ENCODE measurements around the gene KDM2B. TPM values are rescaled to one million over a fixed set of nuclear protein-coding genes. Genes with fewer than 3 reads are reported as not detected.

KDM2B gene
- total and polyA plus RNA-seq, 2 of the 8 experiments (the other 6 are each of a cell fraction or from before 2014, with no cell fraction given), result 111 to 162 TPM

GRCh38 chr12:121550974-121551634 lies 29.7 kb downstream of the KDM2B start:
- ChIA-PET CTCF (ENCODE audit: partially characterized antibody) (interaction anchor here (0.9 to 5.7 kb wide), 16 partner anchors 10 to 129 kb away, joined by 3 to 57 read pairs (median 7); partner anchors contain the start of genes MORN3 and ORAI1), POLR2A (ENCODE audit: partially characterized antibody) (interaction anchor here (40.9 kb wide), 1 partner anchor 20 kb away, joined by 793 read pairs; the partner anchor contains the start of gene KDM2B)
- Histone ChIP-seq H2AK5ac (ENCODE audit: low read depth, low read length) (no peak overlapping the region), H2BK120ac (replicated peaks; ENCODE audit: low read depth, low read length) (no peak overlapping the region), H3K14ac (ENCODE audit: insufficient read length) (no peak overlapping the region), H4K5ac (ENCODE audit: insufficient read length, low read depth, low read length) (no peak overlapping the region), H3K79me1 (ENCODE audit: low read depth, low read length) (peaks cover 3% of the 10 kb centered on the region; the same call in 1 of the 2 replicates), H2BK15ac (ENCODE audit: low read length) (no peak overlapping the region), H3K23me2 (ENCODE audit: low read depth, low read length) (no peaks in the 10 kb centered on the region), H3K4me1 (replicated peaks in 1 of 4; ENCODE audit: control insufficient read depth in 3 of 4, insufficient read depth in 4 of 4, low read length in 3 of 4) (peaks cover 0 to 3% (median 0%) of the 10 kb centered on the region in 4 experiments; a peak in 1 of 7 replicates), H3K27me3 (replicated peaks in 1 of 4; ENCODE audit: control insufficient read depth in 3 of 4, extremely low read depth in 1 of 4, insufficient read depth in 3 of 4, low read length in 3 of 4) (no peaks in the 10 kb centered on the region), H3K4me3 (ENCODE audit: extremely low read depth in 1 of 4, insufficient read depth in 2 of 4, low read depth in 3 of 4, low read length in 4 of 4) (no peak overlapping the region), H3K4ac (replicated peaks; ENCODE audit: insufficient read length, low read depth, low read length) (no peak overlapping the region), H3K36me3 (ENCODE audit: control insufficient read depth in 2 of 4, insufficient read depth in 4 of 4, low read length in 3 of 4) (peaks cover 22 to 49% (median 35%) of the 10 kb centered on the region in 4 experiments), H2BK5ac (ENCODE audit: low read depth, low read length) (no peak overlapping the region), H4K8ac (ENCODE audit: extremely low read depth, insufficient read depth, low read length) (no peak overlapping the region), H4K91ac (replicated peaks; ENCODE audit: insufficient read length, low read length) (no peak overlapping the region), H3K18ac (ENCODE audit: extremely low read depth, low read length) (no peak overlapping the region), H3K27ac (ENCODE audit: low read depth, low read length) (no peak overlapping the region), H3K79me2 (ENCODE audit: control insufficient read depth in 1 of 2, insufficient read depth in 2 of 2, low read length in 2 of 2) (peaks cover 0 to 20% of the 10 kb centered on the region in 2 experiments; a peak in 2 of 4 replicates), H3K56ac (replicated peaks; ENCODE audit: insufficient read length, low read depth, low read length) (no peak overlapping the region), H4K20me1 (replicated peaks in 1 of 2; ENCODE audit: control insufficient read depth in 1 of 2, insufficient read depth in 2 of 2, low read length in 2 of 2) (peaks cover 2 to 9% of the 10 kb centered on the region in 2 experiments), H3K23ac (ENCODE audit: insufficient read length) (no peak overlapping the region), H2AFZ (ENCODE audit: low read length) (no peak overlapping the region), H2BK20ac (ENCODE audit: low read length) (no peak overlapping the region), H3K4me2 (ENCODE audit: insufficient read depth in 1 of 2, low read depth in 2 of 2, low read length in 2 of 2) (no peak overlapping the region), H3K9ac (replicated peaks in 1 of 4; ENCODE audit: extremely low read depth in 1 of 4, low read depth in 3 of 4, low read length in 3 of 4) (no peak overlapping the region), H2BK12ac (ENCODE audit: low read depth, low read length) (no peak overlapping the region), H3K9me3 (ENCODE audit: insufficient read depth in 2 of 2, low read depth in 1 of 2, low read length in 1 of 2) (no peaks in the 10 kb centered on the region; a peak in 1 of 4 replicates)
- 98% methylated on average over 13 of the region's 13 CpGs; no CpG with 5 or more reads in 1 of the 2 experiments for WGBS, 2 experiments (ENCODE audit: extremely low coverage in 1 of 2, insufficient coverage in 1 of 2, insufficient read length in 1 of 2, insufficient replicate concordance in 2 of 2, low coverage in 1 of 2, low lambda C conversion rate in 2 of 2, missing lambda C conversion rate in 1 of 2)
- no peak for FAIRE-seq
- DNase-seq (ENCODE audit: low read depth in 1 of 2, low spot score in 2 of 2), result no peak
- TF ChIP-seq SP2 (IDR thresholded peaks at IDR 0.05; ENCODE audit: low read length) (no peak), KDM4A (IDR thresholded peaks at IDR 0.05; ENCODE audit: low read depth, low read length, severe bottlenecking) (no peak), USF2 (IDR thresholded peaks at IDR 0.05; ENCODE audit: low read length) (no peak), TAF7 (optimal IDR thresholded peaks at IDR 0.05; ENCODE audit: borderline replicate concordance, low read depth, low read length) (no peak), YY1 (IDR thresholded peaks at IDR 0.05; ENCODE audit: low read depth, low read length) (no peak)
